Glomerular visceral epithelial cell (primary cell): ENCODE results near the gene AFAP1L1.
A peak's percentile ranks its signal among the peaks of the same experiment; 100 is the strongest.

Experiments
- DNase-seq: peaks from one replicate; pipeline ENCODE4 v3.0.0-alpha.2; 2016; ENCODE audit errors: extremely low spot score

Gene AFAP1L1

GRCh38 chr5:149372932-149373331 lies 101.3 kb downstream of the AFAP1L1 start:
- DNase-seq, result no peak

- no peak for DNase-seq
These were observed 102.6 kb downstream of the AFAP1L1 start for GRCh38 chr5:149374303-149374702.

GRCh38 chr5:149374801-149375200 lies 103.1 kb downstream of the AFAP1L1 start:
- DNase-seq, result no peak

GRCh38 chr5:149375434-149375833 lies 103.8 kb downstream of the AFAP1L1 start:
- DNase-seq, result no peak

GRCh38 chr5:149376104-149376503 lies 104.4 kb downstream of the AFAP1L1 start:
- DNase-seq, result no peak

GRCh38 chr5:149376711-149377447 lies 105.2 kb downstream of the AFAP1L1 start:
- no peak for DNase-seq

- DNase-seq, result no peak
These were observed 106.7 kb downstream of the AFAP1L1 start for GRCh38 chr5:149378241-149378820.

- no peak for DNase-seq
These were observed 107.6 kb downstream of the AFAP1L1 start, which contains the start of gene IL17B for GRCh38 chr5:149379177-149379761. Gene IL17B, minus strand, starts transcription at chr5:149379292. Its CDS starts 67 bp downstream, at chr5:149379225.

GRCh38 chr5:149379818-149380374 lies 108.2 kb downstream of the AFAP1L1 start:
- DNase-seq, result no peak

- DNase-seq, result no peak
These were observed 108.9 kb downstream of the AFAP1L1 start for GRCh38 chr5:149380466-149381121.

GRCh38 chr5:149381261-149381985 lies 109.8 kb downstream of the AFAP1L1 start:
- no peak for DNase-seq

GRCh38 chr5:149381986-149382338 lies 110.3 kb downstream of the AFAP1L1 start:
- DNase-seq, result peak; percentile 76

GRCh38 chr5:149382517-149383220 lies 111.0 kb downstream of the AFAP1L1 start:
- no peak for DNase-seq

- DNase-seq, result no peak
These were observed 111.7 kb downstream of the AFAP1L1 start for GRCh38 chr5:149383399-149383798.

- no peak for DNase-seq
These were observed 114.5 kb downstream of the AFAP1L1 start for GRCh38 chr5:149386166-149386565.

- no peak for DNase-seq
These were observed 115.5 kb downstream of the AFAP1L1 start for GRCh38 chr5:149387081-149387631.

- DNase-seq, result no peak
These were observed 116.3 kb downstream of the AFAP1L1 start for GRCh38 chr5:149387982-149388381.

GRCh38 chr5:149388498-149389190 lies 117.0 kb downstream of the AFAP1L1 start:
- no peak for DNase-seq

GRCh38 chr5:149389552-149390495 lies 118.2 kb downstream of the AFAP1L1 start:
- DNase-seq, result no peak
